ENCODE data around the gene MAGEL2.

The MAGEL2 gene

DNA sequence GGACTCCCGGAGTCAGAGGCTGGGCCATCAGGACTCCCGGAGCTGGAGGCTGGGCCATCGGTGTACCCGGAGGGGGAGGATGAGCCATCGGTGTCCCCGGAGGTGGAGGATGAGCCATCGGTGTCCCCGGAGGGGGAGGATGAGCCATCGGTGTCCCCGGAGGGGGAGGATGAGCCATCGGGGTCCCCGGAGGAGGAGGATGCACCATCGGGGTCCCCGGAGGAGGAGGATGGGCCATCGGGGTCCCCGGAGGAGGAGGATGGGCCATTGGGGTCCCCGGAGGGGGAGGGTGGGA is 719 bp downstream of the MAGEL2 start:
- Histone ChIP-seq H3K9ac (ENCODE audit: low read depth, low read length) (no peak overlapping the region), H3K27me3 (ENCODE audit: control insufficient read depth, insufficient read depth, low read length) (no peaks in the 10 kb centered on the region), H3K4me2 (ENCODE audit: low read length) (no peak overlapping the region), H3K36me3 (ENCODE audit: insufficient read depth, low read length) (no peaks in the 10 kb centered on the region), H3K4me3 (ENCODE audit: low read length) (no peak overlapping the region), H3K4me1 (ENCODE audit: control insufficient read depth, insufficient read depth, low read length) (no peaks in the 10 kb centered on the region), H3K9me3 (replicated peaks; ENCODE audit: low read length) (no peaks in the 10 kb centered on the region)

DNA sequence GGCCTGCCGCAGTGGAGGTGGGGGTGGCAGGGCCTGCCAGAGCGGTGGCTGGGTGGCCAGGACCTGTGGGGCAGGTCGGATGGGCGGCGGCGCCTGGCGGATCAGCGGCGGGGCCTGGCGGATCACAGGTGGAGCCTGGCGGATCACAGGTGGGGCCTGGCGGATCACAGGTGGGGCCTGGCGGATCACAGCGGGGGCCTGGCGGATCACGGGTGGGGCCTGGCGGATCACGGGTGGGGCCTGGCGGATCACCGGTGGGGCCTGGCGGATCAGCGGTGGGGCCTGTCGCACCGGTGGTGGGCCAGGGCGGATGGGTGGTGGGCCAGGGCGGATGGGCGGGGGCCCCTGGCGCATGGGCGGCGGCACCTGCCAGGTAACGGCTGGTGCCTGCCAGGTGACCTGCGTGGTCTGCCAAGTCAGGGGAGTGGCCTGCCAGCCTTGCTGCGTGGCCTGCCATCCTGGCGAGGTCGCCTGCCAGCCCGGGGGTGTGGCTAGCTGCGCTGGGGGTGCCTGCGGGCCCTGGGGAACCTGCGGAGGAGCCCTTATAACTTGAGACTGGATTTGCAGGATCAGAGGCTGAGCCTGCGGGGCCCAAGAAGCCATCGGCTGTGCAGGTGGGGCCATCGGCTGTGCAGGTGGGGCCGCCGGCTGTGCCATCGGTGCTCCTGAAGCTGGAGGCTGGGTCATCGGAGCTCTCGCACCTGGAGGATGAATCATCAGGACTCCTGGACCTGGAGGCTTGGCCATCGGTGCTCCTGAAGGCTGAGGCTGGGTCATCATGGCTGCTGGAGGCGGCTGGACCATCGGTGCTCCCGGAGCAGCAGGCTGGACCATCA is 1.3 kb downstream of the MAGEL2 start:
- H3K9ac ChIP-seq (ENCODE audit: low read depth, low read length), result no peak overlapping the region
- H3K27me3 ChIP-seq (ENCODE audit: control insufficient read depth, insufficient read depth, low read length), result no peaks in the 10 kb centered on the region

DNA sequence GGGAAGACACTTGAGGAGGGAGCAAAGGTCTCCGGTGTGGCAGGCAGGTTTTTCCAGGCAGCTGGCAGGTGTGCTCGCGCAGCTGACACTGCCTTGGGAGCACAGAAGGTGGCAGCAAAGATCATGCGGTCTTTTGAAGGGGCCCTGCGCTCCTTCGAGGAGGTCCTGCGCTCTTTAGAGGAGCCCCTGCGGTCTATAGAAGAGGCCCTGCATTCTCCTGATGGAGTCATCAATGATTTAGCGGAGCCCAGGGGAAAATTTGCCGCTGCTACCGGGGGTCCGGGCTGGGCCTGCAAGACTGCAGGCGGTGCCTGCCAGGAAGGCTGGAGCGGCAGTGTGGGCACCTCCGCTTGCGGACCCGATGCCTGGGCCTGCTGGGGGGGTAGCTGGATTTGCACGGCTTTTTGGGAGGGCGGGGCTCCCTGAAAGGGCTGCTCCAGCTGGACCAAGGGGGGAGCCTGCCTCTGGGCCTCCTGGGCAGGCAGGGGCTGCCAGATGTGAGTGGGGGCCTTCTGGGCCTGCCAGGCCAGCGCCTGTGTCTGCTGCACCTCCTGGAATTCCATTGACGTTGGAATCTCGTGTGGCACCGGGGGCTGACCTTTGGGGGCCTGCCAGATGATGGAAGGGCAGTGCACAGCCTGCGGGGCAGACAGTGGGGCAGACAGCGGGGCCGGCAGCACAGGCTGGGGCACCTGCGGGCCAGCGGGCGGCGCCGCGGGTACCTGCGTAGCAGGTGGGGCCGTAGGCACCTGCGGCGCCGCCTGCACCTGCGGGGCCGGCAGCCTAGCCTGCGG is 2.1 kb downstream of the MAGEL2 start:
- no peaks in the 10 kb centered on the region for H3K9me3 ChIP-seq (replicated peaks; ENCODE audit: low read length)
- no peak overlapping the region for H3K9ac ChIP-seq (ENCODE audit: low read depth, low read length)

More for the DNA sequence above, 1.3 kb downstream of the MAGEL2 start:
- H3K36me3 ChIP-seq (ENCODE audit: insufficient read depth, low read length), result no peaks in the 10 kb centered on the region
- no peak overlapping the region for H3K4me2 ChIP-seq (ENCODE audit: low read length)
- H3K4me3 ChIP-seq (ENCODE audit: low read length), result no peak overlapping the region
- no peaks in the 10 kb centered on the region for H3K9me3 ChIP-seq (replicated peaks; ENCODE audit: low read length)
- H3K4me1 ChIP-seq (ENCODE audit: control insufficient read depth, insufficient read depth, low read length), result no peaks in the 10 kb centered on the region

DNA sequence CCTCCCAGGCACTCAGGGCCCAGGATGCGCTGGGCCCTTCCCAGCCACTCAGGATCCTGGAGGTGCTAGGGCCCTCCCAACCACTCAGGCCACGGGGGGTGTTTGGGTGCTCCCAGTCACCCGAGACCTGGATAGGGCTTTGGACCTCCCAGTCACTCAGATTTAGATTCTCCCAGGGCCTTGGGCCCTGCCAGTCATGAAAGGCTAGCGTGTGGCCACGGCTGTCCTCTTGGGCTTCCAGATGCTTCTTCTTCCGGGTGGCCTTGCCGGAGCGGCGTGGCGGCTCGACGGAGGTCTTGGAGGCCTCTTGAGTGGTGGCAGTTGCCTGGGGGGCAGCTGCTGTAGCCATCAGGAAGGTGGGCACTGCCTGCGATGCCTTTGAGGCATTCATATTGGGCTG is 2.8 kb downstream of the MAGEL2 start:
- H3K4me2 ChIP-seq (ENCODE audit: low read length), result no peak overlapping the region
- no peak overlapping the region for H3K4me3 ChIP-seq (ENCODE audit: low read length)
- H3K9ac ChIP-seq (ENCODE audit: low read depth, low read length), result no peak overlapping the region
- no peaks in the 10 kb centered on the region for H3K4me1 ChIP-seq (ENCODE audit: control insufficient read depth, insufficient read depth, low read length)
- no peaks in the 10 kb centered on the region for H3K27me3 ChIP-seq (ENCODE audit: control insufficient read depth, insufficient read depth, low read length)
- H3K36me3 ChIP-seq (ENCODE audit: insufficient read depth, low read length), result no peaks in the 10 kb centered on the region
- H3K9me3 ChIP-seq (replicated peaks; ENCODE audit: low read length), result no peaks in the 10 kb centered on the region

More for the DNA sequence above, 2.1 kb downstream of the MAGEL2 start:
- no peaks in the 10 kb centered on the region for H3K27me3 ChIP-seq (ENCODE audit: control insufficient read depth, insufficient read depth, low read length)
- no peaks in the 10 kb centered on the region for H3K4me1 ChIP-seq (ENCODE audit: control insufficient read depth, insufficient read depth, low read length)
- no peak overlapping the region for H3K4me2 ChIP-seq (ENCODE audit: low read length)
- no peaks in the 10 kb centered on the region for H3K36me3 ChIP-seq (ENCODE audit: insufficient read depth, low read length)
- no peak overlapping the region for H3K4me3 ChIP-seq (ENCODE audit: low read length)

DNA sequence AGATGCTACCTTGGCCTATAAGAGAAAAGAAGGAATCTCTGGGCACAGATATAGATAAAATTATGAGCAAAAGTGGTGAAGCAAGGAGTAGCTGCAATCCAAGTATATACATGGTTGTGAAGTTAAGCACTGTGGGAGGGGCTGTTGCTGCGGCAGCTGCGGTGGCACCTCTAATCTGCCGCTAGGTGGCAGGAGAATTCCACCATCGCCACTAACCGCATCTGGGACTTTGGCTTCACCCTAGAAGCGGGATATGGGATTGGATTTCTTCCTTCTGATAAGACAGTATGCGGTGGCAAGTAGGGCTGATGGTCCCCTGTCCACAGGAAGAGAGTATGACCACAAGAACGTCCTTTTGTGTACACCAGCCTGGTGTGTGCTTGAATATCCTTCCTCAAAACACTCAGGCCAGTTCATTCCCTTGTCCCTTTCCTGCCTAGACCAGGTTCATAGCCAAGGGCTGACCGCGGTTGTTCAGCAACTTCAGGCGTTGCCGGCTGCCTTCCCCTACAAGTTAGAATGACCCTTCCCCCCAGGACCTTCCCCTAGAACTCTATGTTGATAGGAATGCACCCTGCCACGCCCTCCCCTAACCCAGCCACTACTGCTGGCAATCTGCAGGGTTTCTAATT is 5.1 kb downstream of the MAGEL2 start:
- Histone ChIP-seq H3K4me1 (ENCODE audit: control insufficient read depth, insufficient read depth, low read length) (no peaks in the 10 kb centered on the region), H3K4me3 (ENCODE audit: low read length) (no peak overlapping the region), H3K9me3 (replicated peaks; ENCODE audit: low read length) (no peaks in the 10 kb centered on the region), H3K27me3 (ENCODE audit: control insufficient read depth, insufficient read depth, low read length) (no peaks in the 10 kb centered on the region), H3K9ac (ENCODE audit: low read depth, low read length) (no peak overlapping the region), H3K36me3 (ENCODE audit: insufficient read depth, low read length) (no peaks in the 10 kb centered on the region), H3K4me2 (ENCODE audit: low read length) (no peak overlapping the region)

DNA sequence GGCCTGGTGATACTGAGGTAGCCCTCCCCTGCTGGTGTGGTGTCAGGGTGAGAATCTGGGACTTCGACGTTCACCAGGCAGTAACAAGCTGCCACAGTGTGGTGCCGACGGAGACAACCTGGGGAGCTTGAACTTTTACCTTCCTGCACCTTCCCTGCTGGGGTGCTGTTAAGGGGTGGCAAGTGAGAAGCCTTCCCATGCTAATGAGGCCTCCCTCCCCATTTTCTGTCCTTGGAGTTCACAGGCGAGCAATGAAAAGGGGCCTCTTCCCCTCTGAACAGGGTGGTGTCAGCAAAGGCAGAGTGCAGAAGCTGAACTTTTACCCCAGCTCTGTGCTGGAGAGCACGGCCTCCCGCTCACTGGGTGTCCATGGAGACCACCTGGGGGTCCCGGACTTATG is 13.5 kb downstream of the MAGEL2 start:
- no peaks in the 10 kb centered on the region for H3K27me3 ChIP-seq (ENCODE audit: control insufficient read depth, insufficient read depth, low read length)

DNA sequence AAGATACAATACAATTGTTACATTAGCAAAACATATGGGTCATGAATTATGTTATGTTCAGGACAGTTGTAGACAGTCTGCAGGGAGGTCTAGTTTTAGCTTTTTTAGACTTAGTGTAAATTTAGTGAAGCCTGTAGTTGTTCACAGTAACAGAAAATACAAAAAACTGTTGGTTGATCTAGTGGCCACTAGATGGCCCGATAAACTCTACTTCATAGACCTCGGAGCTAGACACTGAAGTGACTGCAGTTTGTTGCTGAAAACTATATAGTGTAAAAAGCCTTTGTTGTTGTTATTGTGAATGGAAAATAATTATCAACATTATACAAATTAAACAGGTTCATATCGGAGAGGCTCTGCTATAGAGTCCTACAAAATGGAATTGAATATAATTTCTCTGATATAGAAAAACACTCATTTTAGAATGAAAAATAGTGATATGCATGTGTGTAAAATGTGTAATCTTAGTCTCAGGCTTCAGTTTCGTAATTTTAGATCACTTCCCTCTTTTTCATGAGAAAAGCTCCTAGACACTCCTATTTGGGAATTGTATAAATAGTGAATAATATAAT is 18.3 kb downstream of the MAGEL2 start:
- Histone ChIP-seq H3K4me1 (ENCODE audit: control insufficient read depth, insufficient read depth, low read length) (no peaks in the 10 kb centered on the region), H3K4me2 (ENCODE audit: low read length) (no peak overlapping the region), H3K9me3 (replicated peaks; ENCODE audit: low read length) (no peaks in the 10 kb centered on the region), H3K36me3 (ENCODE audit: insufficient read depth, low read length) (no peaks in the 10 kb centered on the region), H3K9ac (ENCODE audit: low read depth, low read length) (no peak overlapping the region), H3K4me3 (ENCODE audit: low read length) (no peak overlapping the region), H3K27me3 (ENCODE audit: control insufficient read depth, insufficient read depth, low read length) (no peaks in the 10 kb centered on the region)

More for the DNA sequence above, 13.5 kb downstream of the MAGEL2 start:
- no peak overlapping the region for H3K9ac ChIP-seq (ENCODE audit: low read depth, low read length)
- no peaks in the 10 kb centered on the region for H3K4me1 ChIP-seq (ENCODE audit: control insufficient read depth, insufficient read depth, low read length)
- no peak overlapping the region for H3K4me2 ChIP-seq (ENCODE audit: low read length)
- H3K9me3 ChIP-seq (replicated peaks; ENCODE audit: low read length), result no peaks in the 10 kb centered on the region
- no peak overlapping the region for H3K4me3 ChIP-seq (ENCODE audit: low read length)
- H3K36me3 ChIP-seq (ENCODE audit: insufficient read depth, low read length), result no peaks in the 10 kb centered on the region

DNA sequence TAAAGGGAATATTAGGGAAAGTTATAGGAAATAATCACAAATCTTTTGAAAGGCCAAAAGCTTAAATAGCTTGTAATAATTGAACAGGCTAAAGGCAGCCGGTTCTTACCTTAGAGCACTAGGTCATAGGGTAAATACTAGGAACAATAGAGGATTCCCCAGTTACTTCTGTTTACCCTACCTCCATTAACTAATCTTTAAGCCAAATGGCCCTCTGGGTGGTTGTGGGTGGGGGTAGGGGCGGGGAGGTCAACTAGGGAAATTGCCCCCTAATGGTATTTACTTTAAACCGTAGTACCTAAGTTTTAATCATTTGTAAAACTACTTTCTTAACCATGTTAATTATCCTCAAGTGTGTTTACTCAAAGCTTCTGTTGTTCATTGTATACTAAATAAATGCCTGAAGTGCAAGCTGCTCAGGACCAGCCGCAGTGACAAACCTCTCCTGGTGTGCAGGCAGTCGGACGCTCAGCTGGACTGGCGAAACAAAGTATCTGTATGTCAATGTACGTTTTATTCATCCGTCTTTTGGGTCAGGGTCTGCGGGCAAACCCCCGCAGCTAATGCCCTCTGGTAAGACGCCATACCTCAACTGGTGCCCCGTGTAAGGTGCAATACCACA is 18.9 kb downstream of the MAGEL2 start:
- H3K9me3 ChIP-seq (replicated peaks; ENCODE audit: low read length), result no peaks in the 10 kb centered on the region
- no peak overlapping the region for H3K4me2 ChIP-seq (ENCODE audit: low read length)
- H3K9ac ChIP-seq (ENCODE audit: low read depth, low read length), result no peak overlapping the region
- H3K27me3 ChIP-seq (ENCODE audit: control insufficient read depth, insufficient read depth, low read length), result no peaks in the 10 kb centered on the region
- no peak overlapping the region for H3K4me3 ChIP-seq (ENCODE audit: low read length)
- H3K36me3 ChIP-seq (ENCODE audit: insufficient read depth, low read length), result no peaks in the 10 kb centered on the region
- no peaks in the 10 kb centered on the region for H3K4me1 ChIP-seq (ENCODE audit: control insufficient read depth, insufficient read depth, low read length)

DNA sequence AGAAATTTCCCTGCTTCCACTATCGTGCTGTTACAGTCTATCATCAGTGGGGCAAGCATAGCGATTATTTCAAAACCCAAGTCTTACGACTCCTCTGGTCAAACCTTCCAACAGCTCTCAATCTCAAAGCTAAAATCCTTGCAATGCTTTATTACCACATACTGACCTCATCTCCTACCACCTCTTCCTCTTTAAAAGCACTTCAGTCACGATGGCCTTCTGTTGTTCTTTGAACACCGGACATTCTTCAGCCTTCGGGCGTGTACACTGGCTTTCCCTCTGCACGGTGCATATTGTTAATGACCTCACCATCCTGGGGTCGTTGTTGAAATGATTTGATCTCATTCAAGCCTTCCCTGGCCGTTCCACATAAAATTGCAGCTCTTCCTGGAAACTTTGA is 31.1 kb downstream of the MAGEL2 start:
- no peaks in the 10 kb centered on the region for H3K36me3 ChIP-seq (ENCODE audit: insufficient read depth, low read length)
- no peak overlapping the region for H3K4me2 ChIP-seq (ENCODE audit: low read length)
- H3K4me3 ChIP-seq (ENCODE audit: low read length), result no peak overlapping the region
- no peak overlapping the region for H3K9ac ChIP-seq (ENCODE audit: low read depth, low read length)
- H3K27me3 ChIP-seq (ENCODE audit: control insufficient read depth, insufficient read depth, low read length), result no peaks in the 10 kb centered on the region
- H3K4me1 ChIP-seq (ENCODE audit: control insufficient read depth, insufficient read depth, low read length), result no peaks in the 10 kb centered on the region
- peaks cover 4% of the 10 kb centered on the region for H3K9me3 ChIP-seq (replicated peaks; ENCODE audit: low read length)

DNA sequence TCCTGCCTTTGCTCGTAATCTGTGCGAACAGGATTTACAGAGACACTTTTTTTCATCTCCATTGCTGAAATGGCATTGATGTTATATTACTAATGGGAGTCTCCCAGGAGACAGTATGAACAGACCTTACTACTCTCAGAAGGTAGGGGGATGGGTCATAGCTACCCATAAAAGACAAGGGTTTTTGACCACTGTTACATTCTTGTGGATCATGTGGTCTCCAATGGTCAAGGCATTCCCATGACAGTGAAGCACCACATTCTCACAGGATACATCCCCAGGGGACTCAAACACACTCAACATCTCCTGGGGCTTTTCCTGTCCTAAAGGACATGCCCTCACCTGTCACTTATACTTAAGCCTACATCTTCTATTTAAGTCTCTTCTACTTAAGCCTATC is 41.4 kb downstream of the MAGEL2 start:
- Histone ChIP-seq H3K4me3 (ENCODE audit: low read length) (no peak overlapping the region), H3K36me3 (ENCODE audit: insufficient read depth, low read length) (no peaks in the 10 kb centered on the region)

DNA sequence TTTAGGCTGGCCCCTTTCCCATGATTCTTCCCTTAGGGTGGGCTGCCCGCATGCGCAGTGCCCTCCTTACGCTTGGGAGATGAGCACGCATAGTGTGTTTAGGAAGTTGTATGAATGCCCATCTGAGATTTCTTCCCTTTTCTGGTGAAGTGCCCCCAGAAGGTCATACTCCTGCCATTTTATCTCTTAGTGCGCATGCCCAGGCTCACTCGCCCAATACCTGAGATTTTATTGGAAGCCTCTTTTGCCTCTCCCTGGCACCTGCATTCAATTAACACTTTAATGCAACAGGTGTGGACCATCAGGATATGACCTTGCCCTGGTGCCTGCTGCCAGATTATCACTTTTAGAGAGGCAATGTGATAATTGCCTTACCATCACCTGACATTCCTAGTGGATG is 45.5 kb downstream of the MAGEL2 start:
- Histone ChIP-seq H3K27me3 (ENCODE audit: control insufficient read depth, insufficient read depth, low read length) (no peaks in the 10 kb centered on the region), H3K9me3 (replicated peaks; ENCODE audit: low read length) (peaks cover 2% of the 10 kb centered on the region), H3K4me3 (ENCODE audit: low read length) (no peak overlapping the region), H3K4me2 (ENCODE audit: low read length) (no peak overlapping the region), H3K9ac (ENCODE audit: low read depth, low read length) (no peak overlapping the region), H3K36me3 (ENCODE audit: insufficient read depth, low read length) (no peaks in the 10 kb centered on the region), H3K4me1 (ENCODE audit: control insufficient read depth, insufficient read depth, low read length) (no peaks in the 10 kb centered on the region)

More for the DNA sequence above, 41.4 kb downstream of the MAGEL2 start:
- no peaks in the 10 kb centered on the region for H3K4me1 ChIP-seq (ENCODE audit: control insufficient read depth, insufficient read depth, low read length)
- no peaks in the 10 kb centered on the region for H3K27me3 ChIP-seq (ENCODE audit: control insufficient read depth, insufficient read depth, low read length)
- H3K9ac ChIP-seq (ENCODE audit: low read depth, low read length), result no peak overlapping the region
- no peak overlapping the region for H3K4me2 ChIP-seq (ENCODE audit: low read length)
- peaks cover 11% of the 10 kb centered on the region for H3K9me3 ChIP-seq (replicated peaks; ENCODE audit: low read length)
